Stomach (tissue), 9 donors: Measurements from ENCODE around the gene ATP9B. TPM values are rescaled to one million over a fixed set of nuclear protein-coding genes. Genes with fewer than 3 reads are reported as not detected.

Experiments used
- DNase-seq, 2 donors: peaks; one replicate each; pipeline versions ENCODE4 v3.0.0 to v3.0.0-alpha.2; 2013 to 2019
- H3K27ac ChIP-seq, 5 donors: fragments of 200-600 bp in 4 of 5; sonication (generic) in 4 of 5; one replicate each; pipeline ENCODE4 v1.5.1; 2013 to 2019; ENCODE audit warnings: mild to moderate bottlenecking in 1 of 5, moderate library complexity in 1 of 5
- H3K27me3 ChIP-seq, 3 donors: fragments of 200-600 bp; sonication (generic); one replicate each; pipeline ENCODE4 v1.5.1; 2017 to 2019; ENCODE audit warnings: mixed run types in 1 of 3
- H3K36me3 ChIP-seq, 4 donors: fragments of 200-600 bp; sonication (generic); 1 replicate in 3 of 4; 2 replicates in 1 of 4; pipeline ENCODE4 v1.5.1; 2016 to 2019
- H3K4me1 ChIP-seq, 4 donors: fragments of 200-600 bp; sonication (generic); one replicate each; pipeline ENCODE4 v1.5.1; 2016 to 2019
- H3K4me3 ChIP-seq, 4 donors: fragments of 200-600 bp; sonication (generic) in 3 of 4; one replicate each; pipeline ENCODE4 v1.5.1; 2016 to 2019; ENCODE audit warnings: mild to moderate bottlenecking in 1 of 4
- H3K9me3 ChIP-seq, 4 donors: fragments of 200-600 bp; sonication (generic); one replicate each; pipeline ENCODE4 v1.5.1; 2016 to 2019
- EP300 ChIP-seq: sonication (generic); formaldehyde crosslinking; IDR thresholded peaks from one replicate; pipeline ENCODE4 v1.6.1; 2017; ENCODE audit warnings: antibody characterized with exemption
- POLR2A ChIP-seq, 4 donors: fragments of 450-650 bp; IDR thresholded peaks; one replicate each; pipeline ENCODE4 v1.6.1; 2016; ENCODE audit warnings: antibody characterized with exemption in 4 of 4, control low read depth in 2 of 4, mild to moderate bottlenecking in 1 of 4, moderate library complexity in 1 of 4
- POLR2AphosphoS5 ChIP-seq, 3 donors: sonication (generic); formaldehyde crosslinking; IDR thresholded peaks; one replicate each; pipeline ENCODE4 v1.6.1; 2016; ENCODE audit warnings: antibody characterized with exemption in 3 of 3
- WGBS, 5 donors: extraction: QIAGEN DNeasy Blood & Tissue Kit in 3 of 5; methylation state at CpG; one replicate each; pipeline versions ENCODE4 v1.1.5 to v1.1.7; 2013 to 2018; 5-methylcytosine and 5-hydroxymethylcytosine counted together
- intact Hi-C: fragments of 100-400 bp; cut with DNase I; formaldehyde crosslinking; loops from one replicate; pipeline ENCODE4 v1.15.1; 2023; ENCODE audit warnings: low total_unique reads
- polyA plus RNA-seq, 3 donors: library from polyadenylated mRNA; stranded (reverse); fragments of 200-250 nt; gene quantifications; one replicate each; pipeline ENCODE4 v1.2.3, GENCODE V29; 2013
- total RNA-seq, 5 donors: library from RNA; depleted of rRNA; stranded (reverse); fragments of >200 nt; gene quantifications; one replicate each; pipeline versions ENCODE4 v1.1.0 to v1.2.3, GENCODE V29; 2014 to 2016
- TF ChIP-seq, protein P1 (sequence below), 7 experiments: fragments of 450-650 bp in 4 of 7; fragments of 200-600 bp in 3 of 7; sonication (generic) in 3 of 7; IDR thresholded peaks; one replicate each; pipeline ENCODE4 v1.5.1; 2016 to 2019; ENCODE audit warnings: antibody characterized with exemption in 7 of 7, control low read depth in 2 of 7, mild to moderate bottlenecking in 1 of 7
- donor health status: healthy with polysubstance abuse.
- donor health status: Bipolar disorder and iron deficiency.
- donor health status: healthy.

The ATP9B gene
- total and polyA plus RNA-seq, 8 donors, result 10.6 to 128 (median 34.9) TPM

GRCh38 chr18:79050005-79050404 is 19.2 kb upstream of the ATP9B start:
- TF ChIP-seq, protein P1, sequence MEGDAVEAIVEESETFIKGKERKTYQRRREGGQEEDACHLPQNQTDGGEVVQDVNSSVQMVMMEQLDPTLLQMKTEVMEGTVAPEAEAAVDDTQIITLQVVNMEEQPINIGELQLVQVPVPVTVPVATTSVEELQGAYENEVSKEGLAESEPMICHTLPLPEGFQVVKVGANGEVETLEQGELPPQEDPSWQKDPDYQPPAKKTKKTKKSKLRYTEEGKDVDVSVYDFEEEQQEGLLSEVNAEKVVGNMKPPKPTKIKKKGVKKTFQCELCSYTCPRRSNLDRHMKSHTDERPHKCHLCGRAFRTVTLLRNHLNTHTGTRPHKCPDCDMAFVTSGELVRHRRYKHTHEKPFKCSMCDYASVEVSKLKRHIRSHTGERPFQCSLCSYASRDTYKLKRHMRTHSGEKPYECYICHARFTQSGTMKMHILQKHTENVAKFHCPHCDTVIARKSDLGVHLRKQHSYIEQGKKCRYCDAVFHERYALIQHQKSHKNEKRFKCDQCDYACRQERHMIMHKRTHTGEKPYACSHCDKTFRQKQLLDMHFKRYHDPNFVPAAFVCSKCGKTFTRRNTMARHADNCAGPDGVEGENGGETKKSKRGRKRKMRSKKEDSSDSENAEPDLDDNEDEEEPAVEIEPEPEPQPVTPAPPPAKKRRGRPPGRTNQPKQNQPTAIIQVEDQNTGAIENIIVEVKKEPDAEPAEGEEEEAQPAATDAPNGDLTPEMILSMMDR (IDR thresholded peaks at IDR 0.05), result no peak
- TF ChIP-seq POLR2A (IDR thresholded peaks at IDR 0.05), result no peak
- TF ChIP-seq EP300, result no peak
- no peak for TF ChIP-seq POLR2AphosphoS5 (IDR thresholded peaks at IDR 0.05)
- Histone ChIP-seq H3K9me3 (no peaks in the 10 kb centered on the region), H3K36me3 (no peaks in the 10 kb centered on the region), H3K27ac (no peak overlapping the region), H3K27me3 (peaks cover 0 to 35% (median 0%) of the 10 kb centered on the region in 3 donors), H3K4me3 (no peak overlapping the region), H3K4me1 (no peaks in the 10 kb centered on the region)
- intact Hi-C loops, result no loop called here
- DNase-seq, result no peak
- WGBS, 5 donors, result 84 to 92% (median 90%) methylated on average over 5 of the region's 5 CpGs

- TF ChIP-seq POLR2AphosphoS5 (IDR thresholded peaks at IDR 0.05), result no peak
- TF ChIP-seq, protein P1 (IDR thresholded peaks at IDR 0.05), result no peak
- TF ChIP-seq EP300, result no peak
- TF ChIP-seq POLR2A (IDR thresholded peaks at IDR 0.05), result no peak
- H3K4me3 ChIP-seq, result no peak overlapping the region
- peaks cover 0 to 19% (median 0%) of the 10 kb centered on the region in 3 donors for H3K27me3 ChIP-seq
- no peak for DNase-seq
- 89 to 93% (median 91%) methylated on average over 9 of the region's 9 CpGs for WGBS, 5 donors
- peaks cover 0 to 12% (median 0%) of the 10 kb centered on the region in 4 donors for H3K9me3 ChIP-seq
- no peaks in the 10 kb centered on the region for H3K4me1 ChIP-seq
- H3K36me3 ChIP-seq, result no peaks in the 10 kb centered on the region
- no peak overlapping the region for H3K27ac ChIP-seq
- intact Hi-C loops, result no loop called here
Observed at GRCh38 chr18:79056827-79057367, 12.3 kb upstream of the ATP9B start.

DNA sequence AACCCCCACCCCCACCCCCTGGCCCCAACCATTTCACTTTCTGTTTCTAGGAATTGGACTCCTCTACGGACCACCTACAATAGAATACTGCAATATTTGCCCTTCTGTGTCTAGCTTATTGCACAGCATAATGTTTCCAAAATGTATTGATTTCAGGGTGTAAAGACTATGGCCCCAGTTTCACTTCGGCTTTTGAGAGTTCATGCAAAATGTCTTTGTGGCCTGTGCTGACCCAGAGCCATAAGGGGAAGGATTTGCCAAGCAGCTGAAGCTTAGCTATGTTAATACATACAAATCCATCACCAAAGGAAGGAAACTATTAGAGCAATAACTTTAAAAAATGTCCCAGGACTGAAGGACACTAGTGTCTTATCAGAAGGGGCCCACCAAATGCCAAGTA is 11.2 kb upstream of the ATP9B start:
- DNase-seq, result no peak
- WGBS, 5 donors, result 28 to 89% (median 65%) methylated on average over 2 of the region's 2 CpGs
- Histone ChIP-seq H3K27me3 (peaks cover 0 to 14% (median 0%) of the 10 kb centered on the region in 3 donors), H3K27ac (no peak overlapping the region), H3K36me3 (no peaks in the 10 kb centered on the region), H3K4me3 (no peak overlapping the region), H3K4me1 (no peaks in the 10 kb centered on the region), H3K9me3 (peaks cover 0 to 12% (median 0%) of the 10 kb centered on the region in 4 donors)
- TF ChIP-seq POLR2AphosphoS5 (IDR thresholded peaks at IDR 0.05), result no peak
- TF ChIP-seq, protein P1 (IDR thresholded peaks at IDR 0.05), result no peak
- no peak for TF ChIP-seq POLR2A (IDR thresholded peaks at IDR 0.05)
- TF ChIP-seq EP300, result no peak
- intact Hi-C loops, result no loop called here

GRCh38 chr18:79062806-79063205 is 6.4 kb upstream of the ATP9B start:
- H3K9me3 ChIP-seq, result no peaks in the 10 kb centered on the region
- intact Hi-C loops, result no loop called here
- TF ChIP-seq POLR2AphosphoS5 (IDR thresholded peaks at IDR 0.05) (no peak), POLR2A (IDR thresholded peaks at IDR 0.05) (no peak), EP300 (no peak)
- TF ChIP-seq, protein P1 (IDR thresholded peaks at IDR 0.05), result no peak
- WGBS, 5 donors, result 48 to 74% (median 59%) methylated on average over 9 of the region's 9 CpGs
- no peaks in the 10 kb centered on the region for H3K27me3 ChIP-seq
- no peaks in the 10 kb centered on the region for H3K4me1 ChIP-seq
- H3K4me3 ChIP-seq, result no peak overlapping the region
- H3K36me3 ChIP-seq, result no peaks in the 10 kb centered on the region
- DNase-seq, result peak; percentile 39 to 56
- H3K27ac ChIP-seq, result no peak overlapping the region
